MCF 10A (cell line): ENCODE measurements around the gene EPOP. TPM values are rescaled to one million over a fixed set of nuclear protein-coding genes. Genes with fewer than 3 reads are reported as not detected.

ENCODE experiments used
- BruUV-seq: library from RNA; stranded (reverse); fragments of 400-500 nt; replicated peaks from 2 replicates; lab custom pipeline; 2021; lab: Mats Ljungman, UMichigan
- CTCF ChIA-PET: fragments of 300-600 bp; sonication (Branson Sonifier 250); formaldehyde crosslinking; extraction: SDS; loops from one replicate; lab custom pipeline; 2021; ENCODE audit warnings: antibody characterized with exemption, inconsistent platforms; lab: Yijun Ruan, JAX
- POLR2A ChIA-PET: fragments of 300-600, 350-650 bp; sonication (Branson Sonifier 250); formaldehyde crosslinking; extraction: SDS; loops from one replicate; lab custom pipeline; 2020; ENCODE audit warnings: antibody characterized with exemption, inconsistent platforms; lab: Yijun Ruan, JAX
- DNase-seq: peaks from one replicate; pipeline ENCODE4 v3.0.0-alpha.2; 2018; ENCODE audit not compliant: unreplicated experiment
- H3K27ac Mint-ChIP-seq: one replicate; pipeline ENCODE4 v1.8.0; 2022; ENCODE audit warnings: mild to moderate bottlenecking, low read depth, mixed read lengths; ENCODE audit not compliant: unreplicated experiment
- H3K27me3 Mint-ChIP-seq: one replicate; pipeline ENCODE4 v1.8.0; 2022; ENCODE audit warnings: mixed read lengths; ENCODE audit not compliant: insufficient read depth, unreplicated experiment
- H3K36me3 Mint-ChIP-seq: one replicate; pipeline ENCODE4 v1.8.0; 2022; ENCODE audit warnings: mild to moderate bottlenecking, moderate library complexity, mixed read lengths; ENCODE audit not compliant: insufficient read depth, unreplicated experiment
- H3K4me1 Mint-ChIP-seq: one replicate; pipeline ENCODE4 v1.8.0; 2022; ENCODE audit warnings: mixed read lengths; ENCODE audit not compliant: insufficient read depth, unreplicated experiment
- H3K4me3 Mint-ChIP-seq: one replicate; pipeline ENCODE4 v1.8.0; 2022; ENCODE audit warnings: mild to moderate bottlenecking, moderate library complexity, mixed read lengths; ENCODE audit not compliant: unreplicated experiment
- H3K9me3 Mint-ChIP-seq: one replicate; pipeline ENCODE4 v1.8.0; 2022; ENCODE audit warnings: mixed read lengths; ENCODE audit not compliant: unreplicated experiment
- CTCF ChIP-seq: fragments of 200-600 bp; IDR thresholded peaks from one replicate; pipeline ENCODE4 v1.8.0; 2022; ENCODE audit warnings: antibody characterized with exemption, mild to moderate bottlenecking; ENCODE audit not compliant: unreplicated experiment
- intact Hi-C: fragments of 100-400 bp; cut with micrococcal nuclease; formaldehyde crosslinking; loops from 2 replicates; pipeline ENCODE4 v1.14.1; 2022
- total RNA-seq: library from RNA; stranded (reverse); gene quantifications from 2 replicates; pipeline ENCODE4 v1.2.3, GENCODE V29; 2022

The EPOP gene
- total RNA-seq, 1 experiment from 2014 or later = 3.6 TPM

- POLR2A ChIA-PET = interaction anchor here (0.7 to 1.0 kb wide), 2 partner anchors 32 to 135 kb away, joined by 3 to 4 read pairs; partner anchors contain the start of gene MLLT6
- Mint-ChIP-seq H3K4me3 (no peak overlapping the region), H3K9me3 (no peaks in the 10 kb centered on the region), H3K4me1 (peaks cover 13% of the 10 kb centered on the region), H3K27me3 (peaks cover 19% of the 10 kb centered on the region), H3K27ac (no peak overlapping the region), H3K36me3 (peaks cover 5% of the 10 kb centered on the region)
- BruUV-seq = no TSS peak
- TF ChIP-seq CTCF = no peak
- intact Hi-C loops = loop anchor here (10.0 kb wide), 1 partner anchor 482 kb away; the partner anchor contains the start of gene PLXDC1
- CTCF ChIA-PET = no interaction called here
- DNase-seq = no peak
These were observed 1.7 kb downstream of the EPOP start for GRCh38 chr17:38672788-38673706.

DNA sequence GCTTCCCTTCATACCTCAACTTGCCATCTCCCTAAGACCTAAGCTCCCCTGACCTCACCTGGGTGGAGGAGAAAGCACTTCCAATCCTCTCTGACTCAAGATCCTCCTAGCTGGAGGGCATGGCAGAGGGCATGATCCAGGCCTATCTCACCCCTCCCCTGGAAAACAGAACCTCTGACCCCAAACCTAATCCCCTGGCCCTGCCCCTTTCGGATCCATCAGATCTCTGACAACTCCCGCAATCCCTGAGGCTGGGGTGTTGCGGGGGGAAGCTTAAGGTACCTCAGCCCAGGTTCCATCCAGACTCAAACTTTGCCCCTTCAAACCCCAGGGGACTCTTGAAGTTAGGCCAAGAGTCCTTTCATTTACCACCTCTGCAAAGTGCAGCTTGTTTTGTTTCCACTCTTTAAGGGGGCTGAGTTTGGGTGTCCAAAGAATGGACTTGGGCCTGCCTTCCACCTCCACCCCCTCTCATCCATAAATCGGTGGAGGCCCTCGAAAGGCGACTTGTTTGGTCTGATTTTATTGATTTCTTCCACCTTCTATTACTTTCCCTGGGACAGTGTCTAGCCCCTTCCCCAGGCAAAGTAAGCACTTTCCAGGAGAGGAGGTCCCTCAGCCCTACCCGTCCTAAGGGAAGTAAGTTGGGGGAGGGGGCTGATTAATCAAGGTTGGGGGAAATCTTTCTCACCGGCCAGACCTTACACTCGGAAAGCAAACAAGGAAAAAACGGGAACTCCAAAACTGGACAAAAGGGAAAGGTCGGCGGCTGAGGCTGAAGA, 2.6 kb downstream of the EPOP start:
- H3K4me3 Mint-ChIP-seq = no peak overlapping the region
- ChIA-PET CTCF (interaction anchor here (0.5 to 1.0 kb wide), 3 partner anchors 113 to 189 kb away, joined by 3 to 4 read pairs (median 3); no protein-coding TSS in a partner anchor), POLR2A (interaction anchor here (0.6 to 0.7 kb wide), 2 partner anchors 19 to 117 kb away, joined by 3 read pairs; no protein-coding TSS in a partner anchor)
- no peak for DNase-seq
- no peak for TF ChIP-seq CTCF
- intact Hi-C loops = loop anchor here (10.0 kb wide), 1 partner anchor 483 kb away; the partner anchor contains the start of gene PLXDC1
- peaks cover 5% of the 10 kb centered on the region for H3K36me3 Mint-ChIP-seq
- no peak overlapping the region for H3K27ac Mint-ChIP-seq
- BruUV-seq = TSS peak; percentile 39
- no peaks in the 10 kb centered on the region for H3K9me3 Mint-ChIP-seq
- H3K27me3 Mint-ChIP-seq = peaks cover 19% of the 10 kb centered on the region
- H3K4me1 Mint-ChIP-seq = peaks cover 19% of the 10 kb centered on the region

GRCh38 chr17:38669520-38669919, 5.2 kb downstream of the EPOP start:
- Mint-ChIP-seq H3K4me1 (peaks cover 6% of the 10 kb centered on the region), H3K27me3 (peaks cover 19% of the 10 kb centered on the region), H3K4me3 (no peak overlapping the region), H3K27ac (no peak overlapping the region), H3K9me3 (no peaks in the 10 kb centered on the region), H3K36me3 (no peaks in the 10 kb centered on the region)
- CTCF ChIA-PET = interaction anchor here (0.6 to 8.0 kb wide), 10 partner anchors 9 to 184 kb away, joined by 3 to 73 read pairs (median 4); no protein-coding TSS in a partner anchor
- TF ChIP-seq CTCF = no peak
- DNase-seq = no peak
- POLR2A ChIA-PET = interaction anchor here (1.4 kb wide), 1 partner anchor 111 kb away, joined by 5 read pairs; no protein-coding TSS in a partner anchor
- BruUV-seq = no TSS peak
- intact Hi-C loops = no loop called here
